ENCODE data around the gene PJA1. TPM values are rescaled to one million over a fixed set of nuclear protein-coding genes. Genes with fewer than 3 reads are reported as not detected.

The PJA1 gene, protein sequence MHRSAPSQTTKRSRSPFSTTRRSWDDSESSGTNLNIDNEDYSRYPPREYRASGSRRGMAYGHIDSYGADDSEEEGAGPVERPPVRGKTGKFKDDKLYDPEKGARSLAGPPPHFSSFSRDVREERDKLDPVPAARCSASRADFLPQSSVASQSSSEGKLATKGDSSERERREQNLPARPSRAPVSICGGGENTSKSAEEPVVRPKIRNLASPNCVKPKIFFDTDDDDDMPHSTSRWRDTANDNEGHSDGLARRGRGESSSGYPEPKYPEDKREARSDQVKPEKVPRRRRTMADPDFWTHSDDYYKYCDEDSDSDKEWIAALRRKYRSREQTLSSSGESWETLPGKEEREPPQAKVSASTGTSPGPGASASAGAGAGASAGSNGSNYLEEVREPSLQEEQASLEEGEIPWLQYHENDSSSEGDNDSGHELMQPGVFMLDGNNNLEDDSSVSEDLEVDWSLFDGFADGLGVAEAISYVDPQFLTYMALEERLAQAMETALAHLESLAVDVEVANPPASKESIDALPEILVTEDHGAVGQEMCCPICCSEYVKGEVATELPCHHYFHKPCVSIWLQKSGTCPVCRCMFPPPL
- 11.4 and 13.7 TPM in 2 replicates for total RNA-seq

DNA sequence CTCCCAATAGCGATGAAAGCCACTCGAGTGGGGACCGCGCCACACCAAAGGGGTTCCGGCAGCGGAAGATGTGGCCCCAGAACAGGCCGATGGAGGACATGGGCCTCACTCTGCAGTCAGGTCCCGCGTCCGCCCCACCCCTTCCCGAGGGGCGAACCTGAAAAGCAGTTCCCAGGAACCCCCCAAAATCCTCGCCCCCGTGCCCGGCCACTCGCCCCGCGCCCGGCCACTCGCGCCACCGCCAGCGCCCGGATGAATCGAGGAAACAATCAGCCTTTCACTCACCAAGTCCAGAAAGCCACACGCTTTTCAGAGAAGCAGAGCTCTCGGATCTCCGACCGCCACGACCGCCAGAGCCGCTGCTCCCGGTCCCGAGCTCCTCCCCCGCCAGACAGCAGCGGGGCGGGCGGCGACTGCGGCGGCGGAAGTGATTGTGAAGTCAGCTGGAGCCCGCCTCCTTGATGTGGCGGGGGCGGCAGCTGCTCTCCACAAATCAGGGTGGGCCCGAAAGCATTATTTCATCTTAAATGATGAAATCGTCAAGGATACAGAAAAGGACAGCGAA is at the start of gene PJA1:
PJA1 (minus strand) TSS at position 367 of the 565 bp plus-strand sequence. CDS start 2,380 bp downstream, outside the sequence.
- peak; percentile 15 to 73 for DNase-seq (ENCODE audit: low read depth in 2 of 2)

DNA sequence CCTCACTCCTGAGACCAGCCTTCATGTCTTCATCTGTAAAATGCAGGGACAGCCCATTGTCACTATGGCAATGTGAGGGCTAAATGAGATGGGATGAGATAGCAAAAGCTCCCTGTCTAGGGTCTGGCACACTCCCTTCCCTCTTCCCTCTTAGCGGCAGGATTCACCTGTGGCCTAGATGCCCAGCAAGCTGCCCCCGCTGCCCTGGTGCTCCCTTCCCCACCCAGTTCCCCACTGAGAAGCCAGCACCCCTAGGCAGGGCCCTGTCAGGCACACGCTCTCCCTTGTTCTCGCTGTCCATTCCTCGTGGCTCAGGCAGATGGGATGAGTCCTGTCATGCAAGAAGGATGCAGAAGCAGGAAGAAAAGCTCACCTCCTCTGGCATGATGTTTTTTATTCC is 49.2 kb upstream of the PJA1 start:
- no peak for DNase-seq (ENCODE audit: low read depth in 2 of 2)

DNA sequence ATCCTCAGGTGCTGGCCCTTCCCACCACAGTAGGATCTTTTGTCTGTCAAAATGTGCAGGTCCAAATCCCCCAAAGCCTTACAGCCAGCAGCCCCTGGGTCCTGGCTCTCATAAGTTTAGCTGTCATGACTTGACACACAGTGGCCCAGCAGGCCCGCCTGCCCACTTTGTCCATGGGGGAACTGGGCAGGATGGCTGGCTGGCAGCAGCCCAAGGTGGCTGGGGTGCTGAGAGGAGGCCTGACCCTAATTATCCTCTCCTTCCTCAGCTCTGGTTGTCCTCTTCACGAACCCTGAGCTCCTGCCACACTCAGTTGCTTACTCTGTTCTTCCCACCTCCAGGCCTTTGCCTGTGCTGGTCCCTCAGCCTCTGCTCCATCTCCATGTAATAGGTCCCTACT is 46.4 kb upstream of the PJA1 start:
- no peak for DNase-seq (ENCODE audit: low read depth in 2 of 2)

DNA sequence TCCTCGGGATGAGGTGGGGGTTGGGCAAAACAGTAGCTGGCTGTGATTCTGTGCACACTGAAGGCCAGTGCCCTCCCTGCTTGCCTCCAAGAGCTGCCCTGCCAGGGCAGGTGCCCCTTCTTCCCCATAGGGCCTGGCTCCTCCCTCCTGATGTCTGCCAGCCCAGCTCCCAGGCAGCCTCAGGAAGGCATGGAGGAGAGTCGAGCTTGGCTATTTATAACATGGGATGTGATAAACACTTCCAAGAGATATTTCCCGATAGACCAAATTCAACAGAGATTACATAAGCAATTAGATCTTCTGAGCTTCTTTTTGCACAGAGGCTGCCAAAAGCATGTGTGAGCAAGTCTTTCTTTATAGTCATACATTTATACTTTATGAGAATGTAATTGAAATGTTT is 45.3 kb upstream of the PJA1 start:
- DNase-seq (ENCODE audit: low read depth in 2 of 2), result no peak

DNA sequence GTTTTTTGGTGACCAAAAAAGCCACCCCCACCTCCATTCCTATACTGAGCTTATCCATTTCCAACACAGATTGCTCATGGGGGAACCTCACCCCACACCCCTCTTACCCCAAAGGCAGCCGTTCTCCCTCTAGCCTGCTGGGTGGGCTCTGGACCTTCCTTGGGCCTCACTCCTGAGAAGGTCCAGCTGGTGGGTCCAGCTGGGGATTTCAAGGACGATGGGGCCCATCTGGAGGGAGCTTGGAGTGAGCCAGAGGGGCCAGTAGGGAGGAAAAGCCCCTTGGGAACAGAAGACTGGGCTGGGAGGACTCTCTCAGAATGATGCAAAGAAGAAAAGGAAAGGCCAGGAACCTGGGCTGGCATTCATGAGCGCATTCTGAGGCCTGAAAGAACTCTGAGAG is 42.0 kb upstream of the PJA1 start:
- DNase-seq (ENCODE audit: low read depth in 2 of 2), result no peak

DNA sequence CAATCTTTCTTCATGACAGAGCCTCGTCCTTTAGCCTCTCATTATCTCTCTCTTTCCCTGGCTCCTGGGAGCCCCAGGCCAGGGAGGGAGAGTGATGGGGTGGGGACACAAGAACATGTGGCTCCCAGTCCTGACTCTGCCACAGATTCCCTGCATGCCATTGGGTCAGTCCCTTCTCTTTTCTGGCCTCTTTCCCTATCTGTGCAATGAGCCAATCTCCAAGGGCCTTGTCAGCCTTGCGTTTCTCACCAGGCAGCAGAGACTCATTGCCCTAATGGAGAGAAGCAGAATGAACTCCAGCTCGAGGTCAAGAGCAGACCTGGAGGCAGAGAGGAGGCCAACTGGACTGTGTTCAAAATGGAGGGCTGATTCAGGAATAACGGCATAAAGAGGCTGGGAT is 38.4 kb upstream of the PJA1 start:
- no peak for DNase-seq (ENCODE audit: low read depth in 2 of 2)

DNA sequence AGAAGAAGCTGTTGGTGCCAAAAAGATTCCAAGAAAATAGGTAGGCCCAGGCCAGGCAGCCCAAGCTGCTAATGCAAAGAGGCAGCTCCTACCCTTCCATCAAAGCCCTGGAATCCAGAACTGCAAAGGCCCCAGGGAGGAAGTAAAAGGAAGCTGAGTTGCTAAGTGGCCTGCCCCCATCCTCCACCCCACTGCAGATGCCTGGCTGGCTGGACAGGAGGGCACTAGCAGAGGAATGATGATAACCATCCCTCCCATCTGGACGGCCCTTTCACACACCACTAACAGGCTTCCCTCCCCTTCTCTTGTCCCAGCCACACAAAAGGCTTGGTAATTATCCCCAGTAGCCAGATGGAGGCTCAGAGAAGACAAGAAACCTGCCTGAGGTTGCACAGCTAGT is 32.4 kb upstream of the PJA1 start:
- DNase-seq (ENCODE audit: low read depth in 2 of 2), result no peak

DNA sequence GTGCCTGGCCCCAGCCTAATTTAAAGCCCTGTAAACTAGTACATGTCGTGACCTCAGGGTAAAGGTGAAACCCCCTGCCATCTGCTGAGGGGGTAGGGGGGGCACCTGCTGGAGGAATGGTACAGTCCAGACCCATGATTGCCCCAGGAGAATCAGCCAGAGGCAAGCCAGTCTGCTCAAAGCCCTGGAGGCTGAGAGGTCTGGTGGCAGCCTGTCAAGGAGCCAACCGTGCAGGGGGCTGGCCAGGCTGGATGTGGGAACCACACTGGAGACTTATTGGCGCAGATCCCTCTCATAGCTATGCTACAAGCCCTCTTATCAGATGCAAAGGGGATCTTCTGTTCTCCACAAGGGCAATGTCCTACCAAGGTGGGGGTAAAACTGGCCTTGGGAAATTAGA is 31.4 kb upstream of the PJA1 start:
- DNase-seq (ENCODE audit: low read depth in 2 of 2), result no peak

DNA sequence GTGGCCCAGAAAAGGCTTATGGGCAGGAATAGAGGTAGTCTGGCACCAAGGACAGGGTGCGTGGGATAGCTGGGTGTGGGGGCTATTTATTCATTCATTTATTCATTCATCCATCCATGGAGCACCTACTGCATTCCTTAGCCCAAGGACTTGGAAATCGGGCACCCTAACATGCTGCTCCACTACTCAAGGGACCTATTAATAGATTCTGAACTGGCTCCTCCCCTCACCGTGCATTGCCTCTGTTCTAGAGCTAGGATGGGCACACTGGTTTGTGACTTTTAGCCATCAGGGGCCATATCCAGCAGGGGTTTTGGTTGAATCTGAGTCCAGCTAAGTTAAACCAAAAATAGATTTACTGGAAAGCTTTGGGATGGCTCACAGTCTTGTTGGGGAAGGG is 30.6 kb upstream of the PJA1 start:
- no peak for DNase-seq (ENCODE audit: low read depth in 2 of 2)

DNA sequence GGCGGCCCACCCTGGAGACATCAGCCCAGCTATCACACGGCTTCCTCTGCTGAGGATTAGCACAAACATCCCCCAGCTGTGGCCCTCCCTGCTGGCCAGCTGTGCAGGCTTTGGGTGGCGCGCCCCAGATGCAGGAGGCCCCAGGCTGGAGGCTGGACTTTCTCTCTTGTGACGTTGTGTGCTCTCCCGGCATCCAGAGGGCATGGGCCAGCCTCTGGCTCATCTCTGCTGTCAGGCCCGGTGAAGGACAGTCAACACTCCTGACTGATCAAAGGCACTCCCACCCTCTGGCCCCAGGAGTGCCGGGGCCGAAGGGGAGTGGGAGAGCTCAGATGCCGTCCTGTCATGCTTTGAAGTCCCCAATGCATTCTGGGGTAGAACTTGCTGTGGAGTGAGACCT is 29.9 kb upstream of the PJA1 start:
- DNase-seq (ENCODE audit: low read depth in 2 of 2), result no peak

DNA sequence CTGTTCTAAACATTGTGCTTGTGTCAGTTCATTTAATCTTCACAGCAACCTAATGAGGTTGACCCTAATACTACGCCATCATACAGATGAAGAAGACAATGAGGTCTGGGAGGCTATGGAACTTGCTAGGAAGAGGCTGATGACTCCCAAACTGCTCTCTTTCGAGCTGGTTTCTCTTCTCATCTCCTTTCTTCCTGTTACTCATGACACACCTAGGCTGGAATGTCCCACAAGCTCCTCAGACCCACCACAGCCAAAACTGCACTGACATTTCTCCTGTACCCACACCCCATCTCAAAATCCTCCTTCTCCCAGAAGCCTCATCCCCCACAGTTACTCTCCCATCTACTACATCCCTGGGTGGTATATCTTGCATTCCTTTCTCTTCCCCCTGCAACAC is 27.4 kb upstream of the PJA1 start:
- DNase-seq (ENCODE audit: low read depth in 2 of 2), result no peak

DNA sequence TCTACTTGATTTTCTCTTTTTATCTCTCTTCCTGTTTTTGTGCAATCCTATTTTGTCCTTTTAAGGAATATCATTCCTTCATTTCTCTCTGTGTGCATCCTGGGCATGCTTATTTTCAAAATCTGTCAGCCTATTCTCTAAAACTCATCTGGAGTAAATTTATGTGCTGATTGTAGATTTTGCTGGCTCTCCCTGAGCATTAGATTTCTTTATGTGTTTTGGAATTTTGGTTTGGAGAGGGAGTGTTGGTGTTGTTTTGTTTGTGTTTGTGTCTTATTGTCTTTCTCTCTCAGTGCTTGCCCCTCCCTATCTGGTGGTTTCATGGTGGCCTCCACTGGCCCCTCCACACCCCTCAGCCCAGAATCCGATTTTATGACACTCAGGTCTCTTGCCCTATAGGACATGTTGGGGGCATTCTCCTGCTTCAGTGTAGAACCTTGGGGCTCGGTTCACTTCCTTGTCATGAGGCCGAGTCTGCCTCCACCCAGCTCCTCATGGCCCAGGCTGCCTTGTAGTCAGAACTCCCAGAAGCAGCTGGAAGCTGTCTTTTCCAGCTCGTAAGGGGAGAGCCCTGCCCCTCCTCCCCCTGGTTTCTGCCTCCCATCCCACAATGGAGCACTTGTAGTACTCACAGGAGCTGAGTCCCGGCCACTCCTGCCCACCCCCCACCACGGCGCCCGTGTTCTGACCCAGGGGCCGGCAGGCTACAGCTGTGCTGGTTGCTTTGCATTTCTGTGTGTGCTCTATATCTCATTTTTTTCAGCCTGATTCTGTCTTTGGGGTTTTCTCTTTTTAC is 24.5 kb upstream of the PJA1 start:
- no peak for DNase-seq (ENCODE audit: low read depth in 2 of 2)

DNA sequence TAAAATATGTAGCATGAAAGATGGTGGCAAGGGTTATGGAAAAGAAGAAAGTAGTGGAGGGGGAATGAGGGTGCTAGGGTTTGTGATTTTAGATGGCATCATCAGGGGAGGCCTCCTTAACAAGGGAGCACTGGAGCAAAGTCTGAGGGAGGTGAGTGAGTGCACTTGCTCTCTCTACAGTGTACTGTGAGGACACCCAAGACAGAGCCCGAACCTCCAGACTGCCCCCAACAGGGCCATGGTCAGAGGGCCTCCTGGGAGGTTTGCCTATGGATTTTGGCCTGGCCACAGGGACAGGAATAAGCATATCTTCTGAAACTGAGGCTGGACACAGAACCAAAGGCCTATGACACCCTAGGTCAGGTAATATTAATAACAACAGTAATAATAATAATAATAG is 21.4 kb upstream of the PJA1 start:
- no peak for DNase-seq (ENCODE audit: low read depth in 2 of 2)

DNA sequence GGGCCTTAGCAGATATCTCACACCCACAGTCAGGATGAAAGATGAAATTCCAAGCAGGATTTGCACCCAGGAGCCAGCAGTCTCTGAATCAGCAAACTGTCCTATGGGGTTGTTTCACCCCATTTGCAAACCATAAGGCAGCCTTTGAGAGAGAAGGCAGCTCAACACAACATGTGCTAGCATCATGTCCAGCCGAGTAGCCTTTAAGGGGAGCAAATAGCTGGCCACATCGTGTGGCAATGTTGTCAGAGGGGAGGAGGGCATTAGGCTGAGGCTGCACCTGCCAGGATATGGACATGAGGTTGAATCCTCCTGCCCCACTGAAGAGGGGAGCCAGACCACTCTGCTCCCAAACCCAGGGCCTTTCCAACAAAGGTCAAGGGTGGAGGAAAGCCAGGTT is 20.6 kb upstream of the PJA1 start:
- no peak for DNase-seq (ENCODE audit: low read depth in 2 of 2)

DNA sequence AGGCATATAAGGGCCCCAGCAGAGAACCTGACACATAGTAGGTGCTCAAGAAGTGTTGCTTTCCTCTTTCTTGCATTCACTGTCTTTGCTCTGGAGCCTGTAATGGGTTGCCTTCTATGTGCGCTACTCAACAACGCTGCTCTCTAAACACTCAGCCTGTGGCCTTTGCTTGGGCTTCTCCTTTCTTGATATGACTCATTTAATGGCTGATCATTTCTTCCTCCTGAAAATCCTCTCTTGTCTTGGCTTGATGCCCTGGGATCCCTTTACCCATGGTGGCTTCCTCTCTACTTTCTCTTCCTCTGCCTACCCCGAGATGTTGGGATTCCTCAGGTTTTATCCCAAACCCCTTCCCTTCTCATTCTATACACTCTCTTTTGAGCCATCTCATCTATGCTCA is 19.9 kb upstream of the PJA1 start:
- DNase-seq (ENCODE audit: low read depth in 2 of 2), result no peak

DNA sequence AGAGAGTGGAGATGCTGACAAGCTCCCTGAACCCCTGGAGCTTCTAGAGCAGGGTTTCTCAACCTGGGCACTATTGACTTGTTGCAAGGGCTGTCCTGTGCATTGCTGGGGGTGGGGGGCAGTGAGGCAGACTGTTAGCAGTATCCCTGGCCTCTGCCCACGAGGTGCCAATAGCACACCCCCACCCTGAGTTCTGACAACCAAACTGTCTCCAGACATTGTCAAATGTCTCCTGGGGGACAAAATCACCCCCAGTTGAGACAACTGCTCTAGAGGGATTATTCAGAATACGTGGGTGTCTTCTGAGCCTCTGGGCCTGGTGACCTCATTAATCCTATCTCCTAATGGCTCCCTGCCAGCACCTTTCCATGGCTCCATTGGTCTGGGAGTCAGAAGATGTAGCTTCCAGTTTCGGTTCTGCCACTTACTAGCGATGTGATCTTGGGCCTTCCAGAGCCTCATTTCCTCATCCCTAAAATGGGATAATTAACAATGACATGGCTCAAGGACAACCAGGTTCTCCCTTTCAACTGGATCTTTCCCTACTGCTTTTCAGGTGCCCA is 17.6 kb upstream of the PJA1 start:
- DNase-seq (ENCODE audit: low read depth in 2 of 2), result no peak

DNA sequence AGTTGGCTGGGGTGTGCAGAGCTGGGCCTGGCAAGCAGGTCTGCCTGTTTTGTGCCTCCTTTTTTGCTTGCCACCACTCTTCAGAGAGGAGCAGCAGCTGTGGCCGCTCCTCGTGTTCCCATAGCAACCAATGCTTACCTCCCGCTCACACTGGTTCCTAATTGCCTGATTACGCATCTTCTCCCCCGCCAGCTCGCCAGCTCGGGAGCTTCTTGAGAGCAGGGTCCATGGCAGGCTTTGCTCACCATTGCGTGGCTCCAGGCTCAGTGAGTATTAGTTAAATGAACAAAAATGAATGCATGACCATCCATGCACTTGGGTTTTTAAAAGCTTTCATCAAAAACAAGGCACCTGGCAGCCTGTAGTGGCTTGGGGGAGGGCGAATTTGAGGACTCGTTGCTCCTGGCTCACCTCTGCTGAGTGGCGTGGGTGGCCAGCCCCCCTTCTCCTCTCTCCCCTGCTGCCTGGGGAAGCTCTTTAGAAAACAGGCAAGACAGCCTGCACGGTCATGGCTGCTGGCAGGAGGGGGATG is 14.2 kb upstream of the PJA1 start:
- no peak for DNase-seq (ENCODE audit: low read depth in 2 of 2)

DNA sequence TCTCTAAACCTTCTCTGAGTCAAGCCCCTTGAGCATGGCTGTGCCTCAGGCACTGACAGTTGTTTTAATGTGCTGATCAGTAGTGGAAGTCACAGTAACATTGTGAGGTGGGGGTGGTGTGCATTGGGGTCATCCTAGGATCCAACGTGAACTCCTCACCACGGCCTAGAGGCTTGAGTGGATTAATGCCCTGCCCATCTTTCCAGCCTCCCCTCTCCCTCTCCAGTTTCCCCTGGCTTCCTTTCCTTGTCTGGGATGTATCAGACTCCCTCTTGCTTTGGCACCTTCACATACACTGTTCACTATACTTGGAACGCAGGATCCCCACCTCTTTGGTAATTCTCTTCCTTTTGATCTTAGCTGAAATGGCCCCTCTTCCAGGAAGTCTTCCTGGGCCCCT is 13.3 kb upstream of the PJA1 start:
- no peak for DNase-seq (ENCODE audit: low read depth in 2 of 2)

DNA sequence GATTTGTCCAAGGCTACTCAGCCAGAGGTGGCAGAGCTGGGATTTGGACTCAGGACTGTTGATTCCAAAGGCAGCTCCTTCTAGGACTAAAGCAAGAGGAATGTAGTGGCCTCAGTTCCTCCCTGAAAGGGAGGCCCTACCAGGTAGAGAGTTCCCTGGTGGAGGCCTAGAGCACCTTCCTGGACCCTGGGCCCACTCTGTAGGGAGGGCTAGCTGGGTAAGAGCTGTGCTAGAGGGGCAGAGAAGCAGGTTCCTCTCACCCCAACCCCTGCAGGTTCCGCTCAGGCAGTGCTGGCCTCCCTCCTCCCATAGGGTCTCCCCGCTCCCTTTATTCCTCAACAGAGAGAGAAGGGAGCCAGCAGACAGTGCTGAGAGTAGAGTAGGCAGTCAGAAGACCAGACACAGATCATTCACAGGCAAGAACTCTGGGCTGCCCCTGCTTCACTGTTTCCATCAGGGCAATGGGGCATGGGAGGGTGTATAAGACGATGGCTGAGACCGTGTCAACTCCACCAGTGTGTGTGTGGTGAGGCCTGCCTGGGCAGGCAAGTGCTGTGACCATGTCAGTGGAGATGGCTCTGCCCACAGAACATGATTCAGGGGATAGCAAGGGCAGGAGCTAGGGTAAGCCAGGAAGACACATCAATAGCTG is 12.4 kb upstream of the PJA1 start:
- no peak for DNase-seq (ENCODE audit: low read depth in 2 of 2)

DNA sequence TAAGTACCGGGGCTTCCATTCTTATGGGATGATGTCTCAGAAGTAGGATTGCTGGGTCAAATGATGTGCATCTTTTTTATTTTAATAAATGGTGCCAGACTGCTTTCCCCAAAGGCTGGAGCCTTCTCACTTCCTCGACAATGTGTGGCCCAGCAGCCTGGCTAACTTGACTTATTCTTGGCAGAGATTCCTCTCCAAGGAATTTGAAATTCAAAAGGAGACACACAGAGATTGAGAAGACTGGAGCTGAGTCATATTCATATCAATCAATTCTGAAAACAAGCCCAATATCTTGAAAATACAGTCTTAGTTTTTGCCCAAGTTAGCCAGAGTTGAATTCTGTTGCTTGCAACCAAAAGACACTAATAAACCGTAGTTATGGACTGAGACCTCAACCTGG is 10.8 kb upstream of the PJA1 start:
- DNase-seq (ENCODE audit: low read depth in 2 of 2), result no peak

DNA sequence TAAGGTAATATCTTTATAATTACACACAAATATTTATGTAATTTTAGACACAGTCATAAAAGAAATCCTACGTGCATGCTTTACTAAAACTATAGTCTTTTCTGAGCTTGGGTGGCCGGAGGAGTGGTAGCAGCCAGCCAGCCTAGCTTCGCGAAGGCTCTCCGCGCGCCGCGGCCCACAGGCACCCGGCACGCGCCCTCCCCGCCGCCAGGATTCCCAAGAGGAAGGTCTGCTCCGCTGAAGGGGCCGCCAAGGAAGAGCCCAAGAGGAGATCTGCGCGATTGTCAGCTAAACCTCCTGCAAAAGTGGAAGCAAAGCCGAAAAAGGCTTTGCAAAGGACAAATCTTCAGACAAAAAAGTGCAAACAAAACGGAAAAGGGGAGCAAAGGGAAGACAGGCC is 8.7 kb upstream of the PJA1 start:
- DNase-seq (ENCODE audit: low read depth in 2 of 2), result no peak

All from dermis microvascular lymphatic vessel endothelial cell (primary cell).